Measurements from ENCODE around the gene SEPHS2.

- no peak for TF ChIP-seq CTCF (tag by site-specific recombination; IDR thresholded peaks at IDR 0.05)
- no peak for TF ChIP-seq ZNF747 (tag by site-specific recombination; IDR thresholded peaks at IDR 0.05)
- TF ChIP-seq ZBTB20 (tag by site-specific recombination; IDR thresholded peaks at IDR 0.05), result no peak
- TF ChIP-seq ZBTB17 (tag by site-specific recombination; IDR thresholded peaks at IDR 0.05), result no peak
- TF ChIP-seq PRDM2 (tag by site-specific recombination; IDR thresholded peaks at IDR 0.05; ENCODE audit: borderline replicate concordance), result no peak
- no peak for TF ChIP-seq PATZ1 (tag by site-specific recombination; IDR thresholded peaks at IDR 0.05)
- TF ChIP-seq ZNF596 (tag by site-specific recombination; IDR thresholded peaks at IDR 0.05), result no peak
- TF ChIP-seq ZNF621 (tag by site-specific recombination; IDR thresholded peaks at IDR 0.05), result no peak
- no peak for TF ChIP-seq BCL6B (tag by site-specific recombination; IDR thresholded peaks at IDR 0.05)
- TF ChIP-seq HOXA7 (CRISPR knock-in tag; IDR thresholded peaks at IDR 0.05; ENCODE audit: borderline replicate concordance), result no peak
- no peak for TF ChIP-seq ZNF777 (tag by site-specific recombination; IDR thresholded peaks at IDR 0.05; ENCODE audit: borderline replicate concordance)
- TF ChIP-seq ZFP41 (tag by site-specific recombination; IDR thresholded peaks at IDR 0.05; ENCODE audit: borderline replicate concordance), result no peak
Observed at GRCh38 chr16:30491229-30491628, 45.6 kb upstream of the SEPHS2 start.

Measured in HEK293 (cell line).